GM21737 (cell line): ENCODE measurements around the gene THEMIS.

ENCODE experiments used
- ATAC-seq: cut with Tn5 transposase; IDR thresholded peaks from one replicate; pipeline ENCODE4 v1.9.1; 2021; ENCODE audit warnings: mild to moderate bottlenecking, moderate library complexity; ENCODE audit not compliant: unreplicated experiment

Gene THEMIS

GRCh38 chr6:127865108-127865507, 35.8 kb downstream of the THEMIS start:
- no peak for ATAC-seq

GRCh38 chr6:127864701-127865100, 36.2 kb downstream of the THEMIS start:
- ATAC-seq = no peak

- no peak for ATAC-seq
These were observed 40.1 kb downstream of the THEMIS start for GRCh38 chr6:127860723-127861122.

- ATAC-seq = no peak
These were observed 40.9 kb downstream of the THEMIS start for GRCh38 chr6:127859956-127860355.

GRCh38 chr6:127858727-127859391, 42.0 kb downstream of the THEMIS start:
- no peak for ATAC-seq

GRCh38 chr6:127857051-127857637, 43.7 kb downstream of the THEMIS start:
- no peak for ATAC-seq

- ATAC-seq = no peak
These were observed 45.2 kb downstream of the THEMIS start for GRCh38 chr6:127855542-127856159.

DNA sequence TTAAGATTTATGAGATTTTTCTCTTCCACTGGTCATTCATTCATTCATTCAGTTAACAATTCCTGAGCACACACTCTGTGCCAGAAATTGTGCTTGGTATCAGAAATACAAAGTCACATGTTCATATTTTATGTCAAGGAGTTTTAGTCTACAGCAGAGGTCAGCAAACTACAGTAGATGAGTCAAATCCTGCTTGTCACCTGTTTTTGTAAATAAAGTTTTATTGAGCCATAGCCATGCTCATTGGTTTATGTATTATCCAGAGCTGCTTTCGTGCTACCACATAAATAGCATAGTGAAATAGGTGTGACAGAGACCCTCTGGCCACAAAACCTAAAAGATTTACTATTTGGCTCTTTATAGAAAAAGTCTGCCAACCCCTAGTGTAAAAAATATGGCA, 46.8 kb downstream of the THEMIS start:
- no peak for ATAC-seq

DNA sequence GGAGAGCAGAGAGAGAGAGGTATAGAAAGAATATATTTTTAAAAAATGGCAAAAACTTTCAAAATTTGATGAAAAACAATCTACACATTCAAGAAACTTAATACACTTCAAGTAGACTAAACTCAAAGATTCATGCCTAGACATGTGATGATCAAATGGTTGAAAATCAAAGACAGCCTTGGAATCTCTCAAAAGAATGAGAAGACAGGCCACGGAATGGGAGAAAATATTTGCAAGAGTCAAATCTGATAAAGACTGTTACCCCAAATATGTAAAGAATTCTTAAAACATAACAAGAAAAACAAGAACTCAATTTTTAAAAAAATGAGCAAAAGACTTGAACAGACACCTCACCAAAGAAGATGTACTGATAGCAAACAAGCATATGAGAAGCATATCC, 49.7 kb downstream of the THEMIS start:
- no peak for ATAC-seq

GRCh38 chr6:127845242-127845641, 55.6 kb downstream of the THEMIS start:
- ATAC-seq = no peak

- ATAC-seq = no peak
These were observed 56.3 kb downstream of the THEMIS start for GRCh38 chr6:127844529-127844928.

DNA sequence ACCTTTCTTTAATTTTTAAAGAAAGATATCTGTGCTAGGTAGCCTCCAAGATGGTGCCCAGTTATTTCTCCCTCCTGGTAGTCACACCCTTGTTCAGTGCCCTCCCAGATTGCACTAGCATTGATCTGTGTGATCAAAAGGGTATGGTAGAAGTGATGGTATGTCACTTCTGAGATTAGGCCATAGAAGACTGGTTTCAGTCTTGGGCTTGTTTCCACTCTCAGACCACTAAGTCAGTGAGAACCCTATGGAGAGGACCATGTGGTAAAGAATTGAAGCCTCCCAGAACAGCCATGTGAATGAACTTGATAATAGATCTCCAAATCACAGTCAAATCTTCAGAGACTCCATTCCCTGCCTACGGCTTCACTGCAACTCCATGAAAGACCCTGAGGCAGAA, 57.3 kb downstream of the THEMIS start:
- no peak for ATAC-seq

- no peak for ATAC-seq
These were observed 58.3 kb downstream of the THEMIS start for GRCh38 chr6:127842562-127842961.

DNA sequence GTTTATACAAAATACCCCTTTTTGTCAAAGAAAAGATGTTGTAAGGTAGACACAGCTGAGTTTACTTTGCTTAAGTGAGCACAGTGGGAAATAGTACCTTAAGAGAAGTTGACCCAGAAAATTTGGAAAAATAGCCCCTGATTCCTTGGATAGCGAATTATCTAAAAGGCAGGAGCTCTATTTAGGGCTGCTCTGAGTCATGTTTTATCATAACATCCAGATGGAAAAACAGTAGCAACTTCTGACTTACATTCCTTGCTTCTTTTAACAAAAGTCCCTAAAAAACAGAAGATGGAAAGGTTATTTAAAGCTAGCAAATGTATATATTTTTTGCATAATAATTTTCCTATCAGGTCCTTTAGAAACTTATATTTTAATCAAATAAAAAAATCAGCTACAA, 59.0 kb downstream of the THEMIS start:
- no peak for ATAC-seq

GRCh38 chr6:127834136-127834535, 66.7 kb downstream of the THEMIS start:
- ATAC-seq = no peak

DNA sequence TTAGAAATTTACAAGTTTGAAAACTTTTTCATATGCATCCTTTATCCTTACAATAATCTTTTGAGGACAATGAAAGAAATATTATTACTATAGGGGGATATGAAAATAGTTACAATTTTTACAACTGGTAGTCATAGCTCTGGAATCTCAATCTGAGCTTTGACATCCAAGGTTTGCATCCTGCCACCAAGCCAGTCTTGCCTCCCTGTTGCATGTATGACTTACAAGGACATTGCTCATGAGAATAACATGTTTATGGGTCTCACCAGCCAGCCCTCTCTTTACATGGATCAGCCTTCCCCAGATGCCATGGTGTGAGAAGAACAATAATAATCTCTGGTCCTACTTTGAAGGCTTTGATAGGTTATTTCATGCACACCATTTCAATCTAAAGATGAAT, 67.5 kb downstream of the THEMIS start:
- no peak for ATAC-seq

GRCh38 chr6:127832381-127832780, 68.5 kb downstream of the THEMIS start:
- ATAC-seq = no peak

GRCh38 chr6:127824061-127824460, 76.8 kb downstream of the THEMIS start:
- ATAC-seq = no peak

GRCh38 chr6:127821431-127821830, 79.4 kb downstream of the THEMIS start:
- no peak for ATAC-seq

GRCh38 chr6:127818149-127818548, 82.7 kb downstream of the THEMIS start:
- ATAC-seq = no peak

DNA sequence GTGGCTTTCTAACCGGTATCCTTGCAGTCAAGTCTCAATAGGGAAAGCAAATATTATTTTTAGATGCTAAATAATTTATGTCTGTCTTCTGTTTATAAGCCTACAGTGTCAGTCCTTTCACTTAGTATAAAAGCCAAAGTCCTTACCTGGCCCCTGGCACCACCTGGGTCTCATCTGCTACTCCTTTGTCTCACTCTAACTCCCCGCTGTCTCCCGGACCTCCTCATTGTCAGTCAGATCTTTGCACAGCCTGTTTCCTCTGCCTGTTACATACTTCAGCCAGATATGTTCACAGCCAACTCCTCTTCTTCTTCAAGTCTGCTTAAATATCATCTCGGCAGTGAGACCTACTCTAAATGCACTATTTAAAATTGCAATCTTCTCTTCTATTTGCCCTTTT, 84.2 kb downstream of the THEMIS start:
- ATAC-seq = no peak

- no peak for ATAC-seq
These were observed 87.2 kb downstream of the THEMIS start for GRCh38 chr6:127813699-127814027.
